ENCODE results near the gene TCERG1L. TPM values are rescaled to one million over a fixed set of nuclear protein-coding genes. Genes with fewer than 3 reads are reported as not detected.

TCERG1L gene
- polyA plus RNA-seq, 3 donors, result not detected

GRCh38 chr10:131196176-131196885 lies 115.2 kb downstream of the TCERG1L start:
- intact Hi-C loops (cut with micrococcal nuclease), result no loop called here
- Histone ChIP-seq H3K4me3 (replicated peaks in 1 of 3; ENCODE audit: low read depth in 2 of 3, low read length in 3 of 3) (no peak overlapping the region), H3K9ac (ENCODE audit: insufficient read depth, low read length, poor library complexity, severe bottlenecking) (no peak overlapping the region), H3K4me2 (replicated peaks; ENCODE audit: extremely low read depth, low read length, poor library complexity, severe bottlenecking) (no peak overlapping the region), H3K9me3 (replicated peaks in 1 of 2; ENCODE audit: control insufficient read depth in 1 of 2, insufficient read depth in 1 of 2, low read length in 2 of 2) (no peaks in the 10 kb centered on the region), H3K27me3 (ENCODE audit: control insufficient read depth in 2 of 2, insufficient read depth in 2 of 2, low read length in 2 of 2) (no peaks in the 10 kb centered on the region), H2AFZ (ENCODE audit: insufficient read depth, low read depth, low read length, poor library complexity, severe bottlenecking) (no peak overlapping the region), H3K4me1 (ENCODE audit: control insufficient read depth in 1 of 2, insufficient read depth in 2 of 2, low read length in 2 of 2) (no peaks in the 10 kb centered on the region), H3K36me3 (replicated peaks in 1 of 2; ENCODE audit: control insufficient read depth in 1 of 2, insufficient read depth in 2 of 2, low read length in 2 of 2) (no peaks in the 10 kb centered on the region), H3K79me2 (ENCODE audit: insufficient read depth, low read length) (no peaks in the 10 kb centered on the region), H4K20me1 (ENCODE audit: insufficient read depth, low read length) (no peaks in the 10 kb centered on the region), H3K27ac (ENCODE audit: low read depth in 1 of 2, low read length in 2 of 2) (no peak overlapping the region)
- TF ChIP-seq CTCF (IDR thresholded peaks at IDR 0.05), result no peak
- Mint-ChIP-seq H3K4me3 (no peak overlapping the region), H3K36me3 (no peaks in the 10 kb centered on the region), H3K4me1 (no peaks in the 10 kb centered on the region), H3K27me3 (ENCODE audit: low read depth in 3 of 3) (peaks cover 3 to 8% (median 8%) of the 10 kb centered on the region in 3 donors), H3K9me3 (peaks cover 0 to 11% (median 3%) of the 10 kb centered on the region in 7 donors), H3K27ac (no peak overlapping the region)
- DNase-seq, result no peak
- 86% methylated on average over 13 of the region's 18 CpGs for WGBS (ENCODE audit: insufficient coverage)

DNA sequence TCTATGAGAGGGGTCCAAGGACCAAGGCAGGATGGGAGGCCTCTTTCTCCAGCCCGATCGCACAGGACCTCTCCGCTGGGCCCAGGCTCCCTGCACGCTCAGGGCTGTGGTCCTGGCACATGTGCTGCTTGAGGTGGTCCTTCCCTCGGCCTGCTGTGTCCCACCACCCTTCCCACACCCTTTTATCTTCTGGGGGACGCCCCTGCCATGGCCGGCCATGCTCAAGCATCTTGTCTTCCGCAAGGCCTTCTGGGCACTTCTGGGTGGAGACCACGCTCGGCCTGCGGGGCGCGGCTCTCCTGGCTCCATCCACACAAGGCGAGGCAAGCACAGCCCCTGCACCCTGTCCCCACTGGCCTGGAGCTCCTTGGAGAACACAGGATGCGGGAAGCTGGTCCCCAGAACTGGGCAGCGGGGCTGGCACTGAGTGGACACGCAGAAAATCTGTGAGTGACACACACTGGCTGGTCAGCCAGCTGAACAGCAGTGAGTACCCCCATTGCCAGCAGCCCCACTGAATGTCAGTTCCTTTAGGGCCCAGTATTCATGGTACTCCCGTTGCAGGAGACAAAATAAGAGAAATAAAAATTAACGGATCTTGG lies 115.9 kb downstream of the TCERG1L start:
- peaks cover 0 to 7% (median 3%) of the 10 kb centered on the region in 7 donors for H3K9me3 Mint-ChIP-seq
- 86% methylated on average over 17 of the region's 19 CpGs for WGBS (ENCODE audit: insufficient coverage)
- H3K27me3 ChIP-seq (ENCODE audit: control insufficient read depth in 2 of 2, insufficient read depth in 2 of 2, low read length in 2 of 2), result no peaks in the 10 kb centered on the region
- H3K27ac Mint-ChIP-seq, result no peak overlapping the region
- no peaks in the 10 kb centered on the region for H4K20me1 ChIP-seq (ENCODE audit: insufficient read depth, low read length)
- no peak for TF ChIP-seq CTCF (IDR thresholded peaks at IDR 0.05)
- H3K4me3 Mint-ChIP-seq, result no peak overlapping the region
- H3K9me3 ChIP-seq (replicated peaks in 1 of 2; ENCODE audit: control insufficient read depth in 1 of 2, insufficient read depth in 1 of 2, low read length in 2 of 2), result no peaks in the 10 kb centered on the region
- no peaks in the 10 kb centered on the region for H3K36me3 ChIP-seq (replicated peaks in 1 of 2; ENCODE audit: control insufficient read depth in 1 of 2, insufficient read depth in 2 of 2, low read length in 2 of 2)
- H3K79me2 ChIP-seq (ENCODE audit: insufficient read depth, low read length), result no peaks in the 10 kb centered on the region
- DNase-seq, result no peak
- H3K4me3 ChIP-seq (replicated peaks in 1 of 3; ENCODE audit: low read depth in 2 of 3, low read length in 3 of 3), result no peak overlapping the region
- no peak overlapping the region for H3K4me2 ChIP-seq (replicated peaks; ENCODE audit: extremely low read depth, low read length, poor library complexity, severe bottlenecking)
- no peaks in the 10 kb centered on the region for H3K4me1 ChIP-seq (ENCODE audit: control insufficient read depth in 1 of 2, insufficient read depth in 2 of 2, low read length in 2 of 2)
- no peaks in the 10 kb centered on the region for H3K4me1 Mint-ChIP-seq
- no peaks in the 10 kb centered on the region for H3K36me3 Mint-ChIP-seq
- H2AFZ ChIP-seq (ENCODE audit: insufficient read depth, low read depth, low read length, poor library complexity, severe bottlenecking), result no peak overlapping the region
- H3K27ac ChIP-seq (ENCODE audit: low read depth in 1 of 2, low read length in 2 of 2), result no peak overlapping the region
- H3K27me3 Mint-ChIP-seq (ENCODE audit: low read depth in 3 of 3), result peaks cover 3 to 8% (median 6%) of the 10 kb centered on the region in 3 donors
- H3K9ac ChIP-seq (ENCODE audit: insufficient read depth, low read length, poor library complexity, severe bottlenecking), result no peak overlapping the region
- intact Hi-C loops (cut with micrococcal nuclease), result no loop called here
